ENCODE results near the gene CDR2L.
"Not testable (repeated sequence)": the region's sequence is repeated elsewhere in the genome, so short reads cannot be mapped to it uniquely, and the experiment has no call there.

CDR2L gene

GRCh38 chr17:75009139-75009724 is 21.8 kb downstream of the CDR2L start:
- no peak for DNase-seq (ENCODE audit: low read depth in 3 of 3, low spot score in 1 of 3)

GRCh38 chr17:75010683-75011400 is 23.4 kb downstream of the CDR2L start:
- DNase-seq (ENCODE audit: low read depth in 3 of 3, low spot score in 1 of 3) = no peak

GRCh38 chr17:75011401-75012095 is 24.1 kb downstream of the CDR2L start:
- no peak for DNase-seq (ENCODE audit: low read depth in 3 of 3, low spot score in 1 of 3)

- no peak for DNase-seq (ENCODE audit: low read depth in 3 of 3, low spot score in 1 of 3)
Observed at GRCh38 chr17:75012096-75012345, 24.6 kb downstream of the CDR2L start.

GRCh38 chr17:75012346-75013091 is 25.1 kb downstream of the CDR2L start, which contains the start of gene MRPL58:
TSS of gene MRPL58 (plus strand) at chr17:75012670. CDS start at chr17:75012687, 17 bp downstream.
- peak; percentile 47 to 67 (median 65) for DNase-seq (ENCODE audit: low read depth in 3 of 3, low spot score in 1 of 3)

- DNase-seq (ENCODE audit: low read depth in 3 of 3, low spot score in 1 of 3) = no peak
Observed at GRCh38 chr17:75013092-75013559, 25.7 kb downstream of the CDR2L start.

GRCh38 chr17:75019146-75019545 is 31.7 kb downstream of the CDR2L start:
- no peak for DNase-seq (ENCODE audit: low read depth in 3 of 3, low spot score in 1 of 3)

GRCh38 chr17:75019710-75020109 is 32.3 kb downstream of the CDR2L start:
- DNase-seq (ENCODE audit: low read depth in 3 of 3, low spot score in 1 of 3) = no peak

- DNase-seq (ENCODE audit: low read depth in 3 of 3, low spot score in 1 of 3) = no peak
Observed at GRCh38 chr17:75020331-75021110, 33.1 kb downstream of the CDR2L start.

GRCh38 chr17:75024686-75025397 is 37.4 kb downstream of the CDR2L start:
- no peak for DNase-seq (ENCODE audit: low read depth in 3 of 3, low spot score in 1 of 3)

GRCh38 chr17:75025398-75025734 is 37.9 kb downstream of the CDR2L start:
- not testable (repeated sequence) for DNase-seq (ENCODE audit: low read depth in 3 of 3, low spot score in 1 of 3)

- not testable (repeated sequence) for DNase-seq (ENCODE audit: low read depth in 3 of 3, low spot score in 1 of 3)
Observed at GRCh38 chr17:75026650-75027049, 39.2 kb downstream of the CDR2L start.

GRCh38 chr17:75030161-75030560 is 42.7 kb downstream of the CDR2L start:
- no peak for DNase-seq (ENCODE audit: low read depth in 3 of 3, low spot score in 1 of 3)

GRCh38 chr17:75031972-75032719 is 44.7 kb downstream of the CDR2L start:
- DNase-seq (ENCODE audit: low read depth in 3 of 3, low spot score in 1 of 3) = no peak

- no peak for DNase-seq (ENCODE audit: low read depth in 3 of 3, low spot score in 1 of 3)
Observed at GRCh38 chr17:75032720-75033280, 45.4 kb downstream of the CDR2L start.

- peak; percentile 56 to 94 (median 64) for DNase-seq (ENCODE audit: low read depth in 3 of 3, low spot score in 1 of 3)
Observed at GRCh38 chr17:75033346-75034235, 46.2 kb downstream of the CDR2L start.

- DNase-seq (ENCODE audit: low read depth in 3 of 3, low spot score in 1 of 3) = peak; percentile 38 to 93 (median 49)
Observed at GRCh38 chr17:75034236-75034908, 46.9 kb downstream of the CDR2L start.

Measured in stimulated activated CD4-positive, alpha-beta T cell treated with anti-CD3 and anti-CD28 coated beads, TNF-alpha, amount 100 ng/mL, for 1 hour (primary cell).